ENCODE results near the gene OR52L1. TPM values are rescaled to one million over a fixed set of nuclear protein-coding genes. Genes with fewer than 3 reads are reported as not detected.
A peak's percentile ranks its signal among the peaks of the same experiment; 100 is the strongest.

The OR52L1 gene
- total RNA-seq, 1 experiment from 2014 or later: not detected

DNA sequence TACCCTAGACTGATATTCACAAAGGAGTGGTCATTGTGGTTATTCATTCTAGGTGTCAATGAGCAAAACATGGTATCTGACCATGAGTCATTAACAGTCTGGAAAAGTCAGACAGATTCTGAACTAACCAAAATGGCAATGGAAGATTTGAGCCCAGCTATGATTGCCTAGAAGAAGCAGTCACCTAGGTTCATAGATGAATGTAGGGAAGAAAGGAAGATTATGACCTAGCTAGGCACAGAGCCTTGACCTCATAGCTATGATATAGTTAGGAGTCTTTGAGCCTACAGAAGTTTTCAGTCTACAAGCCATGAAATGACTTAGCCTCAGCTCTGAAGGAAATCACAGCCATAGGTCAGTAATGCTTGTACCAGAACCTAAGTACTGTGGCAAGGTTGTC is 19.6 kb upstream of the OR52L1 start:
- H3K36me3 ChIP-seq (ENCODE audit: insufficient read depth, low read length): no peaks in the 10 kb centered on the region
- no peak overlapping the region for H3K4me3 ChIP-seq (ENCODE audit: low read length)
- no peaks in the 10 kb centered on the region for H3K9me3 ChIP-seq (ENCODE audit: low read length)
- H3K27ac ChIP-seq (ENCODE audit: low read length): no peak overlapping the region
- no peaks in the 10 kb centered on the region for H3K9me2 ChIP-seq (replicated peaks; ENCODE audit: insufficient read depth, low read length)
- H3K9ac ChIP-seq (ENCODE audit: low read length): no peak overlapping the region
- no peaks in the 10 kb centered on the region for H3K27me3 ChIP-seq (ENCODE audit: low read length)
- H2AFZ ChIP-seq (ENCODE audit: low read length): no peak overlapping the region
- no peaks in the 10 kb centered on the region for H3K4me1 ChIP-seq (ENCODE audit: low read length)
- no peak overlapping the region for H3K4me2 ChIP-seq (ENCODE audit: low read depth, low read length, poor library complexity, severe bottlenecking)
- no peak for DNase-seq
- H4K20me1 ChIP-seq (ENCODE audit: insufficient read depth, low read depth, low read length): no peaks in the 10 kb centered on the region
- no peaks in the 10 kb centered on the region for H3K79me2 ChIP-seq (ENCODE audit: low read length)

DNA sequence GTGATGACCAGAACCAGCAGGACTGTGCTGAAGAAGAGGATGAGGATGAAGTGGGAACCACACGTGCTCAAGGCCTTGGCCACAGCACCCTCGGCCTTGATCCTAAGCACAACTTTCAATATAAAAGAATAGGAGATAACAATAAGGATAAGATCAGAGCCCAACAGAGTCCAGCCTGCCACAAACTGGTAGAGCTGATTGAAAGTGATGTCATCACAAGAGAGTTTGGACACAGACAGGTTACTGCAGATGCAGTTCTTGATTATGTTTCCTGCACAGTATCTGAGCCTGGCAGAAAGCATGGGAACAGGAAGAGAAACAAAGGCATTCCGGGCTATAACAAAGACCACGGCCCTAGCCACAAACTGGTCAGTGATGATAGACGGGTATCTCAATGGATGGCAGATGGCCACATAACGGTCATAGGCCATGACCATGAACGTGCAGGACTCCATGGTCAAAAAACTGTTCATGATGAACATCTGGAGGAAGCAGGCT is 15.5 kb upstream of the OR52L1 start:
- H3K27me3 ChIP-seq (ENCODE audit: low read length): no peaks in the 10 kb centered on the region
- no peaks in the 10 kb centered on the region for H3K36me3 ChIP-seq (ENCODE audit: insufficient read depth, low read length)
- no peaks in the 10 kb centered on the region for H3K9me2 ChIP-seq (replicated peaks; ENCODE audit: insufficient read depth, low read length)
- H3K9me3 ChIP-seq (ENCODE audit: low read length): no peaks in the 10 kb centered on the region
- H3K27ac ChIP-seq (ENCODE audit: low read length): no peak overlapping the region
- no peak overlapping the region for H2AFZ ChIP-seq (ENCODE audit: low read length)
- H3K9ac ChIP-seq (ENCODE audit: low read length): no peak overlapping the region
- H4K20me1 ChIP-seq (ENCODE audit: insufficient read depth, low read depth, low read length): no peaks in the 10 kb centered on the region
- H3K4me2 ChIP-seq (ENCODE audit: low read depth, low read length, poor library complexity, severe bottlenecking): no peak overlapping the region
- H3K79me2 ChIP-seq (ENCODE audit: low read length): no peaks in the 10 kb centered on the region
- H3K4me3 ChIP-seq (ENCODE audit: low read length): no peak overlapping the region
- no peaks in the 10 kb centered on the region for H3K4me1 ChIP-seq (ENCODE audit: low read length)
- DNase-seq: no peak

DNA sequence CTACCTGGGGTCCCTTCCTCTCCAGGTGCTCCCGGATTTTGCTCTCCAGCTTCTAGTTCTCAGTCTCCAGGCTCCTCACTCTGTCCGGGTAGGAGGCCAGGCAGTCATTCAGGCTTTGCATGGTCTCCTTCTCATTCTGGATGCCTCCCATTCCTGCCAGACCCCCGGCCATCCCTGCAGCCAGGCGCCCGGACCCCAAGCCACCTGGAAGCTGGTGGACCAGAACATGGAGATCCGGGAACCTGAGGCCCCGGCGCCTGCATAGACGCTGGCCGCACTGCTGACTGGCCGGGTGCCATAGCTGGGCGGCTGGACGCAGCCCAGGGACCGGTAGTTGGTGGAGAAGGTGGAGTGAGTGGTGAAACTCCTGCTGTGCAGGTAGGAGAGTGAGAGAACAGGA is 8.0 kb upstream of the OR52L1 start:
- no peaks in the 10 kb centered on the region for H3K4me1 ChIP-seq (ENCODE audit: low read length)
- H2AFZ ChIP-seq (ENCODE audit: low read length): no peak overlapping the region
- H3K9ac ChIP-seq (ENCODE audit: low read length): no peak overlapping the region
- H3K79me2 ChIP-seq (ENCODE audit: low read length): no peaks in the 10 kb centered on the region
- no peaks in the 10 kb centered on the region for H3K9me2 ChIP-seq (replicated peaks; ENCODE audit: insufficient read depth, low read length)
- H4K20me1 ChIP-seq (ENCODE audit: insufficient read depth, low read depth, low read length): no peaks in the 10 kb centered on the region
- no peak overlapping the region for H3K4me3 ChIP-seq (ENCODE audit: low read length)
- no peak for DNase-seq
- H3K4me2 ChIP-seq (ENCODE audit: low read depth, low read length, poor library complexity, severe bottlenecking): no peak overlapping the region
- H3K27ac ChIP-seq (ENCODE audit: low read length): no peak overlapping the region
- no peaks in the 10 kb centered on the region for H3K9me3 ChIP-seq (ENCODE audit: low read length)
- H3K27me3 ChIP-seq (ENCODE audit: low read length): no peaks in the 10 kb centered on the region
- no peaks in the 10 kb centered on the region for H3K36me3 ChIP-seq (ENCODE audit: insufficient read depth, low read length)

DNA sequence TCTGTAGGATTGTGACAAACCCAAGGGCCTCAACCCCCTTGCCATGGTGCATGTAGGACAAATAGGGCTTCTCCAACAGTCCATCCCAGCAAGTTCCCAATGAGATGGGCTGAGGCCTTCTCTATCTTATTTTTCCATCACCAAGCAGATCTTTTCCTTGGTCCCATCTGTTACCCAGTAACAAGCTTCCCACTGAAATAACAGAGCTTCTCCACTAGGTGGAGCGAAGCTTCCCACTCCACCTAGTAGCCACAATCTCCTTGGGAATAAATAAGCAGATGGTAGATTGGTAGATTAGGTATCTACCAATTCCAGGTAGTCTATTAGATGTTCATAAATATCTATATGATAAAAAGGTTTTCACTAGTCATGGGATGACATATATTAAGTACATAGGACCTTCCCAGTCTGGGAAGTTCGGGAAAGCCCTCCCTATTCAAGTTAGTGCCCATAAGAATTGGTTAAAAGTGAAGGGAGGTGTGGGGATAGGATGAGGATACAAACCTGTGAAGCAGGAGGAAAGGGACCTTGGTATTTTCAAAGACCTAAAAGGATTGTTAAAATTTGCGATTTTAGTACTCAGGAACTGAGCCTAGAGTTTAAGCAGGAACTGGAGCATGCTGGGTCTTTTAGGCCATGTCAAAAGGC is 5.9 kb upstream of the OR52L1 start:
- Histone ChIP-seq H3K4me3 (ENCODE audit: low read length) (no peak overlapping the region), H4K20me1 (ENCODE audit: insufficient read depth, low read depth, low read length) (no peaks in the 10 kb centered on the region), H3K9ac (ENCODE audit: low read length) (no peak overlapping the region), H3K9me3 (ENCODE audit: low read length) (no peaks in the 10 kb centered on the region), H2AFZ (ENCODE audit: low read length) (no peak overlapping the region), H3K9me2 (replicated peaks; ENCODE audit: insufficient read depth, low read length) (no peaks in the 10 kb centered on the region), H3K27me3 (ENCODE audit: low read length) (no peaks in the 10 kb centered on the region), H3K36me3 (ENCODE audit: insufficient read depth, low read length) (no peaks in the 10 kb centered on the region), H3K4me2 (ENCODE audit: low read depth, low read length, poor library complexity, severe bottlenecking) (no peak overlapping the region), H3K79me2 (ENCODE audit: low read length) (no peaks in the 10 kb centered on the region), H3K4me1 (ENCODE audit: low read length) (no peaks in the 10 kb centered on the region), H3K27ac (ENCODE audit: low read length) (no peak overlapping the region)
- DNase-seq: peak; percentile 48

DNA sequence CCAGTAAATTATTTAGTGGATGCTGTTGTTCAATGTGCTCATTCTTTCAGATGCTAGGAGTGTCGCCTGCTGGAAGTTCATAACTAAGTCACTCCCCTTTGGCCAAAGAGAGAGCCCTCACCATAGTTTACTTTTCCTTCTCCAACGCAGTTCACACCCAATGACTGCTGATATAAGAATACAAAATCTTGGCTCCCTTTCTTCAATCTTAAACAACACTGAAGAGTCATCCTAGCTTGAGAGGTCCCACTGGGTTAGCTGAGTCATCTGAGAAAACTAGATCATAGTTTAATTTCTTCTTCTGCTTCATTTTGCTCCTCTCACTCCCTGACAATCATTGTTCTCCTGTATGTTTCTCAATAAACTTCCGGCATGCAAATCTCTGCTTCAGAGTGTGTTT is 5.4 kb upstream of the OR52L1 start:
- Histone ChIP-seq H2AFZ (ENCODE audit: low read length) (no peak overlapping the region), H3K9ac (ENCODE audit: low read length) (no peak overlapping the region)

DNA sequence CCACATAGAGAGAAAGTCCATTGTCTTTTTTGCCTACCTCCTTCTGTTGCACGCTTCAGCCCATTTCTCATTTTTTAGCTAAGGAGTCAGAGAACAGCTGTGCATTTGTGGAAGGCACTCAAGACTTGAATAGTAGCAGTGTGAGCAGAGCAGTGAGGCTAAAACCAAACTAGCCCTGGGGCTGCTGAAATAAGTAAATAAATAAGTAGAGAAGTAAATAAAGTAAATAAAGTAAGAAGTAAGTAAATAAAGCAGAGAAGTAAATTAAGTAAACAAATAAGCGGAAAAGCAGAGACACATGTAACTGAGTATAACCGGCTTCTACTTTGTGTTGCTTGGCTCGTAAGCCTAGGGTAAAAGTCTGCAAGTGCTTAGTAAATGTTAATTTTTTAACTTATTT is 2.4 kb upstream of the OR52L1 start:
- H3K9me3 ChIP-seq (ENCODE audit: low read length): no peaks in the 10 kb centered on the region
- H3K79me2 ChIP-seq (ENCODE audit: low read length): no peaks in the 10 kb centered on the region
- H3K4me3 ChIP-seq (ENCODE audit: low read length): no peak overlapping the region
- no peaks in the 10 kb centered on the region for H3K9me2 ChIP-seq (replicated peaks; ENCODE audit: insufficient read depth, low read length)
- no peaks in the 10 kb centered on the region for H3K4me1 ChIP-seq (ENCODE audit: low read length)
- H3K27ac ChIP-seq (ENCODE audit: low read length): no peak overlapping the region
- H3K4me2 ChIP-seq (ENCODE audit: low read depth, low read length, poor library complexity, severe bottlenecking): no peak overlapping the region
- no peaks in the 10 kb centered on the region for H4K20me1 ChIP-seq (ENCODE audit: insufficient read depth, low read depth, low read length)
- H3K9ac ChIP-seq (ENCODE audit: low read length): no peak overlapping the region
- H2AFZ ChIP-seq (ENCODE audit: low read length): no peak overlapping the region
- no peaks in the 10 kb centered on the region for H3K36me3 ChIP-seq (ENCODE audit: insufficient read depth, low read length)
- DNase-seq: no peak
- no peaks in the 10 kb centered on the region for H3K27me3 ChIP-seq (ENCODE audit: low read length)

More for the DNA sequence above, 5.4 kb upstream of the OR52L1 start:
- Histone ChIP-seq H4K20me1 (ENCODE audit: insufficient read depth, low read depth, low read length) (no peaks in the 10 kb centered on the region), H3K27me3 (ENCODE audit: low read length) (no peaks in the 10 kb centered on the region), H3K4me2 (ENCODE audit: low read depth, low read length, poor library complexity, severe bottlenecking) (no peak overlapping the region), H3K4me3 (ENCODE audit: low read length) (no peak overlapping the region), H3K27ac (ENCODE audit: low read length) (no peak overlapping the region), H3K9me2 (replicated peaks; ENCODE audit: insufficient read depth, low read length) (no peaks in the 10 kb centered on the region), H3K9me3 (ENCODE audit: low read length) (no peaks in the 10 kb centered on the region), H3K79me2 (ENCODE audit: low read length) (no peaks in the 10 kb centered on the region), H3K36me3 (ENCODE audit: insufficient read depth, low read length) (no peaks in the 10 kb centered on the region), H3K4me1 (ENCODE audit: low read length) (no peaks in the 10 kb centered on the region)
- no peak for DNase-seq

DNA sequence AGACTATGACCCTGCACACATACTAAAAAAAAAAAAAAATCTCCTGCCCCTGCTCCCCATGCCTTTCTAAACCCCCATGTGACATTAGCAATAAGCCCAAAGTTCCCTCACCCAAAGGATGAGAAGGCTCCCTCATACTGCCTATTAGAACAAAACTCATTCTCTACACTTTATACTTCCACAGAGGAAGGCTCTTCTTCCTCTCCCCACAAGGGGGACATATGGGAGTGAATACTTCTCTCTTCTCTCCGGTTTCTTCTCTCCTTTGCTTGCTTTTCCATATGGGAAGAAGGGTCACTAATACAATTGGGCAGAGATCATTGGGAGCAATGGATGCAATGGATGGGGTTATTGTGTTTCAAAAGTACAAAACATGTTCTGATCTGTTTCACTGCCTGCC is 3.3 kb downstream of the OR52L1 start:
- no peaks in the 10 kb centered on the region for H3K9me3 ChIP-seq (ENCODE audit: low read length)
- no peak overlapping the region for H2AFZ ChIP-seq (ENCODE audit: low read length)
- no peaks in the 10 kb centered on the region for H4K20me1 ChIP-seq (ENCODE audit: insufficient read depth, low read depth, low read length)
- H3K27ac ChIP-seq (ENCODE audit: low read length): no peak overlapping the region
- H3K79me2 ChIP-seq (ENCODE audit: low read length): no peaks in the 10 kb centered on the region
- DNase-seq: no peak
- H3K9ac ChIP-seq (ENCODE audit: low read length): no peak overlapping the region
- no peaks in the 10 kb centered on the region for H3K4me1 ChIP-seq (ENCODE audit: low read length)
- no peak overlapping the region for H3K4me2 ChIP-seq (ENCODE audit: low read depth, low read length, poor library complexity, severe bottlenecking)
- no peaks in the 10 kb centered on the region for H3K27me3 ChIP-seq (ENCODE audit: low read length)
- H3K36me3 ChIP-seq (ENCODE audit: insufficient read depth, low read length): no peaks in the 10 kb centered on the region
- H3K4me3 ChIP-seq (ENCODE audit: low read length): no peak overlapping the region
- no peaks in the 10 kb centered on the region for H3K9me2 ChIP-seq (replicated peaks; ENCODE audit: insufficient read depth, low read length)

DNA sequence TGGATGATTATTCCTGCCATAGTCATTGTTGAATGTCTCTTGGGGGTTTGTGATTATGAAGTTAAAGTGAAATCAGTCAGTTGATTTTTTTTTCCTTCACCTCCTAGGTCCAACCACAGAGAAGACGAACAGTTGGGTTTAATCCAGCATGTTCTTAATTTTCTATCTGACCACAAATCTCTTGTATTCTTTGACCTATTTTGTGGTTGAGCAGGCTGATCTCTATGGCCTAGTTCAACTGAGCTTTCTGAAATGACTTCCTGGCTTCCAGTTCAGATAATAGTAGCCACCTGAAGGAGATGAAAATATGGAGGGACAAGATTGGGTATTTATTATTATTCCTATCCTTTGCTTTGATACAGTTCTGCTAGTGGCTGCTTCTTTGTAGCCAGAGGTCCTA is 13.3 kb downstream of the OR52L1 start:
- no peaks in the 10 kb centered on the region for H3K9me2 ChIP-seq (replicated peaks; ENCODE audit: insufficient read depth, low read length)
- no peaks in the 10 kb centered on the region for H3K27me3 ChIP-seq (ENCODE audit: low read length)
- H3K4me2 ChIP-seq (ENCODE audit: low read depth, low read length, poor library complexity, severe bottlenecking): no peak overlapping the region
- no peaks in the 10 kb centered on the region for H3K4me1 ChIP-seq (ENCODE audit: low read length)
- no peak overlapping the region for H2AFZ ChIP-seq (ENCODE audit: low read length)
- H4K20me1 ChIP-seq (ENCODE audit: insufficient read depth, low read depth, low read length): no peaks in the 10 kb centered on the region
- no peaks in the 10 kb centered on the region for H3K36me3 ChIP-seq (ENCODE audit: insufficient read depth, low read length)
- no peak overlapping the region for H3K27ac ChIP-seq (ENCODE audit: low read length)
- H3K4me3 ChIP-seq (ENCODE audit: low read length): no peak overlapping the region
- no peaks in the 10 kb centered on the region for H3K79me2 ChIP-seq (ENCODE audit: low read length)
- H3K9ac ChIP-seq (ENCODE audit: low read length): no peak overlapping the region
- DNase-seq: no peak
- H3K9me3 ChIP-seq (ENCODE audit: low read length): no peaks in the 10 kb centered on the region
